Hepatocyte (in vitro differentiated cells): Measurements from ENCODE around the gene RAB11FIP4. TPM values are rescaled to one million over a fixed set of nuclear protein-coding genes. Genes with fewer than 3 reads are reported as not detected.

Experiments
- DNase-seq: peaks from one replicate; pipeline ENCODE4 v3.0.0-alpha.2; 2016; ENCODE audit warnings: low spot score
- H2AFZ ChIP-seq: fragments of 200-600 bp; sonication (generic); 2 replicates; pipeline ENCODE4 v1.6.0; 2016; ENCODE audit warnings: antibody characterized with exemption, mild to moderate bottlenecking
- H3K27ac ChIP-seq: fragments of 200-600 bp; sonication (generic); 2 replicates; pipeline ENCODE4 v1.5.1; 2016; ENCODE audit warnings: mild to moderate bottlenecking
- H3K27me3 ChIP-seq: fragments of 200-600 bp; sonication (generic); 2 replicates; pipeline ENCODE4 v1.6.1; 2016
- H3K36me3 ChIP-seq: fragments of 200-600 bp; sonication (generic); replicated peaks from 2 replicates; pipeline ENCODE4 v1.5.1; 2016; ENCODE audit warnings: low read depth; ENCODE audit not compliant: insufficient read depth
- H3K4me1 ChIP-seq: fragments of 200-600 bp; sonication (generic); 2 replicates; pipeline ENCODE4 v1.5.1; 2016; ENCODE audit warnings: mild to moderate bottlenecking, moderate library complexity; ENCODE audit not compliant: insufficient read depth
- H3K4me2 ChIP-seq: fragments of 200-600 bp; sonication (generic); 2 replicates; pipeline ENCODE4 v1.6.0; 2016
- H3K4me3 ChIP-seq: fragments of 200-600 bp; sonication (generic); 2 replicates; pipeline ENCODE4 v1.5.1; 2016; ENCODE audit warnings: mild to moderate bottlenecking
- H3K79me2 ChIP-seq: fragments of 200-600 bp; sonication (generic); 2 replicates; pipeline ENCODE4 v1.6.0; 2017; ENCODE audit warnings: mild to moderate bottlenecking
- H3K9me2 ChIP-seq: fragments of 200-600 bp; sonication (generic); replicated peaks from 2 replicates; pipeline ENCODE4 v1.6.0; 2017; ENCODE audit warnings: mild to moderate bottlenecking; ENCODE audit not compliant: insufficient read depth
- H3K9me3 ChIP-seq: fragments of 200-600 bp; sonication (generic); 2 replicates; pipeline ENCODE4 v1.5.1; 2016; ENCODE audit warnings: low read depth, mild to moderate bottlenecking
- H4K20me1 ChIP-seq: fragments of 200-600 bp; sonication (generic); 2 replicates; pipeline ENCODE4 v1.6.0; 2016; ENCODE audit warnings: mild to moderate bottlenecking; ENCODE audit not compliant: insufficient read depth, poor library complexity, severe bottlenecking
- EZH2 ChIP-seq: fragments of 200-600 bp; sonication (generic); IDR thresholded peaks from 2 replicates; pipeline ENCODE4 v1.6.1; 2016; ENCODE audit warnings: antibody characterized with exemption, mild to moderate bottlenecking, borderline replicate concordance
- EZH2phosphoT487 ChIP-seq: fragments of 200-600 bp; sonication (generic); IDR thresholded peaks from one replicate; pipeline ENCODE4 v1.6.1; 2018; ENCODE audit warnings: antibody characterized with exemption, mild to moderate bottlenecking, low read depth, moderate library complexity; ENCODE audit not compliant: unreplicated experiment, severe bottlenecking
- WGBS: methylation state at CpG from one replicate; pipeline ENCODE4 v1.1.6; 2016; ENCODE audit warnings: low lambda C conversion rate; ENCODE audit errors: missing lambda C conversion rate; 5-methylcytosine and 5-hydroxymethylcytosine counted together
- polyA plus RNA-seq: library from polyadenylated mRNA; unstranded; fragments of >200 nt; fragmentation: Nextera tagmentation; extraction: Ambion mirVana; gene quantifications from 2 replicates; pipeline ENCODE4 v1.2.1, GENCODE V29; 2016
- total RNA-seq: library from RNA; depleted of rRNA; stranded (reverse); fragments of >200 nt; gene quantifications from 2 replicates; pipeline ENCODE4 v1.2.3, GENCODE V29; 2014
- TF ChIP-seq, protein P1 (sequence below): fragments of 200-600 bp; sonication (generic); IDR thresholded peaks from 2 replicates; pipeline ENCODE4 v1.5.1; 2016; ENCODE audit warnings: antibody characterized with exemption, mild to moderate bottlenecking; ENCODE audit not compliant: poor library complexity

RAB11FIP4 gene
- total and polyA plus RNA-seq, 2 experiments from 2014 or later, result 25.8 to 35.6 TPM

DNA sequence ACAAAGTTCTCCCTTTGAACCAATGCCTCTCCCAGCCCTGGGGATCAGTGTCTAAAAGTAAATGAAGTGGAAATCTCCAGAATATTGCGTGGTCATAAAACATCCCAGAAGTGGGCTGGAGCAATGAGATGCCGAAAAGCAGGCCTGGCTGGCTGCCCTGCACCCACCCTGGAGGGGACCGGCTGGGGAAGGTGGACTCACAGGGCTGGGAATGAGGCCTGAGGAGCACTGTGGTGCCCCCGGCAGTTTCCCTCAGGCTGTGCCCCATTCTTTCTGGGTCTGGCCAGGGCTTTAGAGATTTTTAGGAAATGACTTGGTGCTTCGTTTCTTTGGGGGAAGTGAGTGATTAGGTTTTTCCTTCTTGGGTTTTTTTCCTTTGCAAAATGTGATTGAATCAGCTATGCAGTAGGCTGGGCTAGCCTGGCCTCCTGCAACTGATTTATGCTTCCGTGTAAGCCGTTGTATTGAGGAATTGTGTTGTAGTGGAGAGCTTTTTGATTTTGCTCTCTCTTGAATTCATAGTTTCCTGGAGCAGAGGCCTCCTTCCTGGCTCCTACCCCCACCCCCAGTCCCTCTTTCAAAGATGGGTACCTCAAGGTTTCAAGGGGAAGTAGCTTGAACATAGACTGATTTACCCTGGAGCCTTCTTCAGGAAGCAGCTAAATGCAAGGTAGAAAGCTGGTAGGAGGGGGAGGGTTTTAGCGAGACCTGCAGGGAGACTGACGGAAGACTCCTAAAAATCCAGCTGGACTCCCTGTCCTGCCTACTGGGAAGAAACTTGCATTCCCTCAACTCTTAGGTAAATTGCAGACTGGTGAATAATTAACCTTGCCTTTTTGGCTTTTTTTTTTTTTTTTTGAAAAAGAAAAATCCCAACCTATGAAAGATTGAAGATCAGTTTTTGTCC, 170.2 kb downstream of the RAB11FIP4 start:
- H3K27ac ChIP-seq, result peak overlapping the region; percentile 92
- peak overlapping the region; percentile 99 for H3K4me2 ChIP-seq
- H2AFZ ChIP-seq, result peak overlapping the region; percentile 32
- H3K4me3 ChIP-seq, result no peak overlapping the region
- H3K79me2 ChIP-seq, result peaks cover 58% of the 10 kb centered on the region
- no peaks in the 10 kb centered on the region for H3K9me2 ChIP-seq
- peaks cover 42% of the 10 kb centered on the region for H3K4me1 ChIP-seq
- H3K36me3 ChIP-seq, result no peaks in the 10 kb centered on the region
- no peaks in the 10 kb centered on the region for H3K27me3 ChIP-seq
- peak; percentile 50 for DNase-seq
- WGBS, result 19% methylated on average over 9 of the region's 9 CpGs
- H4K20me1 ChIP-seq, result peaks cover 5% of the 10 kb centered on the region
- TF ChIP-seq EZH2, result no peak
- no peak for TF ChIP-seq EZH2phosphoT487
- TF ChIP-seq, protein P1, sequence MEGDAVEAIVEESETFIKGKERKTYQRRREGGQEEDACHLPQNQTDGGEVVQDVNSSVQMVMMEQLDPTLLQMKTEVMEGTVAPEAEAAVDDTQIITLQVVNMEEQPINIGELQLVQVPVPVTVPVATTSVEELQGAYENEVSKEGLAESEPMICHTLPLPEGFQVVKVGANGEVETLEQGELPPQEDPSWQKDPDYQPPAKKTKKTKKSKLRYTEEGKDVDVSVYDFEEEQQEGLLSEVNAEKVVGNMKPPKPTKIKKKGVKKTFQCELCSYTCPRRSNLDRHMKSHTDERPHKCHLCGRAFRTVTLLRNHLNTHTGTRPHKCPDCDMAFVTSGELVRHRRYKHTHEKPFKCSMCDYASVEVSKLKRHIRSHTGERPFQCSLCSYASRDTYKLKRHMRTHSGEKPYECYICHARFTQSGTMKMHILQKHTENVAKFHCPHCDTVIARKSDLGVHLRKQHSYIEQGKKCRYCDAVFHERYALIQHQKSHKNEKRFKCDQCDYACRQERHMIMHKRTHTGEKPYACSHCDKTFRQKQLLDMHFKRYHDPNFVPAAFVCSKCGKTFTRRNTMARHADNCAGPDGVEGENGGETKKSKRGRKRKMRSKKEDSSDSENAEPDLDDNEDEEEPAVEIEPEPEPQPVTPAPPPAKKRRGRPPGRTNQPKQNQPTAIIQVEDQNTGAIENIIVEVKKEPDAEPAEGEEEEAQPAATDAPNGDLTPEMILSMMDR, result no peak
- H3K9me3 ChIP-seq, result no peaks in the 10 kb centered on the region

DNA sequence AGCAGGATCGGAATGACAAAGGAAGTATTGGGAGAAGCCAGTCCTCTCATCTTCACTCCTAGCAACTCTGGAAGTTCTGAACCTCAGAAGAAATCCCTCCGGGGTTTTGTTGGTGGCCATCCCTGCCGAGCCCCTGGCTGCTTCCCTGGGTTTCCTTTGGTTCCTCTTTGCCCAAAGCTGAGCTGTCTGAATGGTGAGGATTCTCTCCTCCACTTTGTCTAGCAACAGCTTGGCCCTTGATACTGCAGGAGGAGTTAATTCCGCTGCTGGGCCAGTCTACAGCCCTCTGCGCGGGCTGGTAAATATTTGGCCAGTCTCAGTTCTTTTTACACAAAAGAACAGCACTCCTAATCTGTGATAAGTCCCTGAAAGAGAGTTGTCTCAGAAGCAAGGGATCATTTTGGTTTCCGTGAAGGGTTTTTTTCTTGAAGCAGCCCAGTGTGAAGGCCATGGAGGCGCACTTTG, 170.9 kb downstream of the RAB11FIP4 start:
- Histone ChIP-seq H4K20me1 (peaks cover 5% of the 10 kb centered on the region), H3K4me3 (no peak overlapping the region)
- WGBS, result 57% methylated on average over 8 of the region's 8 CpGs

DNA sequence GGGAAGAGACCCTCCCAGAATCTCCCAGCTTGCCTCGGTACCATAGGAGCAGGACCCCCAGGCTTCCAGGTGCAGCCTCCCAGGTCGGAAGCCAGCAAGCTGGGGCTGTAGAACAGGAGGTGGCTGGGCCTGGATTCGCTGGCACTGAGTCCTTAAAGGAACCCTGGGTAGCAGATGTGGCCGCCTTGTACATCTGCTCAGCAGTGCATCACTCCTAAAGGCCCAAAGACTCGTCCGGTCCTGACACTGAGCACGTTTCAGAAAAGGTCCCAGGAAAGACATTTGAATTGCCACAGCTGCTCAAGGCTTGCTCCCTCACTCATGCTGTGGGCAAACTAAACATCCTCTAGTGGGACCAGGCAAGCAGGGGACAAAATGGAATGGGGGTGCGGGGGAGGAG, 172.8 kb downstream of the RAB11FIP4 start:
- no peak for DNase-seq
- H4K20me1 ChIP-seq, result peaks cover 5% of the 10 kb centered on the region
- WGBS, result 89% methylated on average over 8 of the region's 8 CpGs
- H3K9me2 ChIP-seq, result no peaks in the 10 kb centered on the region
- no peak overlapping the region for H2AFZ ChIP-seq
- H3K79me2 ChIP-seq, result peaks cover 81% of the 10 kb centered on the region
- no peak overlapping the region for H3K27ac ChIP-seq
- H3K4me3 ChIP-seq, result no peak overlapping the region
- H3K27me3 ChIP-seq, result no peaks in the 10 kb centered on the region
- no peak for TF ChIP-seq EZH2
- TF ChIP-seq, protein P1, result no peak
- H3K4me2 ChIP-seq, result no peak overlapping the region
- H3K4me1 ChIP-seq, result peaks cover 38% of the 10 kb centered on the region
- H3K36me3 ChIP-seq, result no peaks in the 10 kb centered on the region
- no peaks in the 10 kb centered on the region for H3K9me3 ChIP-seq

More for the DNA sequence above, 170.9 kb downstream of the RAB11FIP4 start:
- Histone ChIP-seq H3K79me2 (peaks cover 64% of the 10 kb centered on the region), H3K36me3 (no peaks in the 10 kb centered on the region), H3K4me1 (peaks cover 42% of the 10 kb centered on the region), H3K9me2 (no peaks in the 10 kb centered on the region), H3K27ac (peak overlapping the region; percentile 92), H3K4me2 (peak overlapping the region; percentile 99), H3K27me3 (no peaks in the 10 kb centered on the region), H2AFZ (peak overlapping the region; percentile 33), H3K9me3 (no peaks in the 10 kb centered on the region)
- no peak for TF ChIP-seq EZH2phosphoT487
- TF ChIP-seq EZH2, result no peak
- TF ChIP-seq, protein P1, result no peak
- DNase-seq, result no peak
